Activated CD8-positive, alpha-beta memory T cell treated with anti-CD3 and anti-CD28 coated beads for 4 hours (primary cell): ENCODE results near the gene HOXB9.

Source experiments
- DNase-seq, 2 donors: peaks; one replicate each; pipeline ENCODE4 v3.0.0-alpha.2; 2020; ENCODE audit warnings: low read depth in 2 of 2

Gene HOXB9

GRCh38 chr17:48611681-48612455 is 14.3 kb downstream of the HOXB9 start:
- no peak for DNase-seq

DNA sequence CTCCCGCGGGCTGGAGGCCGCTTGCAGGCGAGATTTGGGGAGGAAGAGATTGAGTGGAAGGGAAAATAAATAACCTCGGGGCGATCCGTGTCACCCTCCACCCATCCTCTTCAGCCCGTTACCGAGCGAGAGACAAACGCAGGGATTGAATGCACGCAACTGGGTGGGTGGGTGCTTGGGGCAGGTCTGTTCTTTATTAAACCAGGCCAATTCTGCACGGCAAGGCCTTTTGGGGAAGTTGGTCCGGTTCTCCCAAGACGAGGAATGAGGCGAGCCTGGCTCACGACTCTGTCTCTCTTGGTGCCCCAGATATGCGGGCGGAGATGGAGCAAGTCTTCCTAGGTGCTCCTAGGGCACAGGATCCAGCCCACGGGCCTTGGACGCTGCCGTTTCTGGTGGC is 14.9 kb downstream of the HOXB9 start:
- DNase-seq: no peak

DNA sequence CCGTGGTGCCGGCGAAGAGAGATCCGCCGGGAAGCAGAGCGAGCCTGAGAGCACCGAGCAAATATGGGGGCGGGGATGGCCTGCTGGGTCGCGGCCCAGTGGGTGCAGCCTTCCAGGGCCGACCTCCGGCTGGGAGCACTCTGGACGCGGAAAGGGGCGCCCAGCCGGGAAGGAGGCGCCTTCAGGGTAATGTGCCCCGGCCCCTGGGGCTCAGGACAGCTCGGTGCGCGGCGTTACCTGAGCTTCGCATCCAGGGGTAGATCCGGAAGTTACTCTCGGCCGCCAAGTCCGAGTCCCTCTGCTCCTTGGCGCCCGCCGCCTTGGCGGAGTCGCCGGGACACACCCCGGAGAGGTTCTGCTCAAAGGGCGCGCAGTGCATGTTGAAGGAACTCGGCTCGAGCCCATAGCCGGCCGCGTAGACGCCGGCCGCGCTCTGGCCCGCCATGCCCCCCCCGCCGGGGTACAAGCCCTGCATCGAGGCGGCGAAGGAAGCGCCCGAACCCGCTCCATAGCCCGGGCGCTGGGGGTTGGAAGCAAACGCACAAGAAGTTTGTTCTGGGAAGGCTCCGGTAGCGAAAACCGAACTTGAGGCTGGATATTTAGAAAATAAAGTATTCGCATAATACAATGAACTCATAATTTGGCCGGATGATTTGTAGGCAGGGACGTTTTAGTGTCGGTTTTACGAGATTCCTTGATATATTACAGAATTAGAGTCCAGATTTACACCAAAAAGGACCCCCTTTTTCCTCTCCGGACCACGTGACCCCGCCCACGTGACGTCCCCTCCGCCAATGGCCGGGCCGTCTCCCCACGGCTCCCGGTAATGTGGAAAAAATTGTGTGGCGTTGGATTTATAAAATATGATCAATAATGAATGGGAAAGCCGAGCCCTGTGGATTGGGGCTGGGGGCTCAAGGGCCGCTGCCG is 15.6 kb downstream of the HOXB9 start, which contains the start of gene HOXB7:
Gene HOXB7, minus strand, starts transcription at position 736 of the 930 bp plus-strand sequence. Its CDS starts 99 bp downstream, at position 637.
- peak in 1 of 2 donors; percentile 36 for DNase-seq

GRCh38 chr17:48609759-48610281 is 16.3 kb downstream of the HOXB9 start:
- DNase-seq: no peak

- DNase-seq: no peak
These were observed 17.1 kb downstream of the HOXB9 start for GRCh38 chr17:48609033-48609432.

- DNase-seq: no peak
These were observed 17.7 kb downstream of the HOXB9 start for GRCh38 chr17:48608494-48608834.

DNA sequence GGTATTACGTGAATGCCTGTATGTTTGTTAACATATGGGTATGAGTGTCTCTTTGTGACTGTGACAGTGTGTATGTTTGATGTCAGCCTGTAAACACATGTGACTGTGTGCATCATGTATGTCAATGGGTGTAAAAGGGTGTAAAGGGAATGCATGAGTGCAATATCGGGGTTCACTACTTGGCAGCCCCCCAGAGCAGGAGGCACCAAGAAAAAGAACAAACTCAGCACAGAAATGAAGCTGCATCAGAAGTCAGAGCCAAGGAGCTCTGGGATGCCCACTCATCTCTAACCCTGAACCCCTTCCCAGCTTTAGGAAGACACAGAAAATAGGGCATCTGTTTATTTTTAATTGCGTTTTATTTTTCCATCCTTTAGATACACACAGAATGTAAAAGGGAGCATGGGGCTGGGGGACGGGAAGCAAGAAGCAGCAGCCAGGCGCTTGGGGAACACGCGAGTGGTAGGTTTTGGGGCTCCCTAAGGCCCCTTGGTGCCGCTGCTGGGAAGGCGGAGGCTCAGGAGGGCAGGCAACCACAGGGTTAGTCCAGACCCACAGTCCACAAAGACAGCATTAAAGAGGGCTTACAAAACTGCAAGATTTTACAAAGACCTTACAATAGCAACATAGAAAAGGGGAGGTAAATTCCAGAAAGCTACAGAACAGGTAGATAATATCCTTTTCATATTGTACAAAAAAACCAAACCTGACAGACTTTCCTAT is 19.1 kb downstream of the HOXB9 start:
- no peak for DNase-seq

- DNase-seq: no peak
These were observed 19.9 kb downstream of the HOXB9 start for GRCh38 chr17:48605991-48606891.

DNA sequence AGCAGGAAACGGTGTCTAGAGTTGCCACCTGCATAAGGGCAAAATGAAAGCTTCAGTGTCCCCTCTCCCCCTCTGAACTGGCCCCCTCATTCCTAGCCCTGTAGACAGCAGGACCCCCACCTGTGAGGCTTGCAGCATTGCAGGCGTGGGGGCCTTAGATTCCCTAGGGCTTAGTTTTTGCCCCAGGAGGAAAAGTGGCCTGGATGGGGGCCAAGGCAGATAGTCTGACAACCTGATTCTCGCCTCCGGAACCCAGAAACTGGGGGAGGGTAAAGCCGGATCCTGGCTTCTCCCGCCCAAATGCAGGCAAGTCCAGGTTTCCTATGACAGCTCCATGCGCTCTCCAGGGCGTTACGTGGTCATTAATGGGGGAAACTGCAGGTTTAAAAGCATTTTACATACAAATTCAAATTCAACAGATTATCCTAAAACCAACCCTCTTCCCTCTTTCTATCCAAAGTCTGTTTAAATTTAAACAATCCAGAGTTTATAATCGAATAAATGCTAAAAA is 20.7 kb downstream of the HOXB9 start:
- DNase-seq: no peak

DNA sequence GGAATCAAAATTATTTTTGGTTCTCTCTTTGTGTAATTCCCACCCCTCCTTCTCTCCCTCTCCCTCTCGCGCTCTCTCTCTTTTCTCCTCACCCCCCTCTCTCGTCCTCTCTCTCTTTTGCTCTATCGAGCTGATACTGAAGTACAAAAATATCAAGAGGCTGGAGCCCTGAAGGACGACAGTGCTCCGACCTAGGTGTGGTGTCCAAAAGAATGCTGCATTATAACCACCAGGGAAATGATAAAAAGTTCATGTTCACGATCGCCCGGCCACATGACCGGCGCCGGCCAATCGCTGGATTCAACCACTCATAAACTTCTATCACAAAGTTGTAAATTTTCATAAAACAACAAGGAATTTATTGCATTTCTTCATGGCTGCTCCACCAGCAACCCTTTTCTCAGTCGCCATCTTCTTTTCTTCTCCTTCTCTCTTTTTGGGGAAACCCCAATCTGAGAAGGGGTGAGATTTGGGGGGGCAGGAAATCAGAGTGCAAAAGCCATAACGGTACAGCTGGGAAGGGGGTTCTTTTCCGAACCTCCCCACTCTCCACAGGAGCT is 21.3 kb downstream of the HOXB9 start, which contains the start of gene HOXB6:
Gene HOXB6, minus strand, starts transcription at position 217 of the 560 bp plus-strand sequence. CDS start 6,836 bp downstream, outside the sequence.
- no peak for DNase-seq

DNA sequence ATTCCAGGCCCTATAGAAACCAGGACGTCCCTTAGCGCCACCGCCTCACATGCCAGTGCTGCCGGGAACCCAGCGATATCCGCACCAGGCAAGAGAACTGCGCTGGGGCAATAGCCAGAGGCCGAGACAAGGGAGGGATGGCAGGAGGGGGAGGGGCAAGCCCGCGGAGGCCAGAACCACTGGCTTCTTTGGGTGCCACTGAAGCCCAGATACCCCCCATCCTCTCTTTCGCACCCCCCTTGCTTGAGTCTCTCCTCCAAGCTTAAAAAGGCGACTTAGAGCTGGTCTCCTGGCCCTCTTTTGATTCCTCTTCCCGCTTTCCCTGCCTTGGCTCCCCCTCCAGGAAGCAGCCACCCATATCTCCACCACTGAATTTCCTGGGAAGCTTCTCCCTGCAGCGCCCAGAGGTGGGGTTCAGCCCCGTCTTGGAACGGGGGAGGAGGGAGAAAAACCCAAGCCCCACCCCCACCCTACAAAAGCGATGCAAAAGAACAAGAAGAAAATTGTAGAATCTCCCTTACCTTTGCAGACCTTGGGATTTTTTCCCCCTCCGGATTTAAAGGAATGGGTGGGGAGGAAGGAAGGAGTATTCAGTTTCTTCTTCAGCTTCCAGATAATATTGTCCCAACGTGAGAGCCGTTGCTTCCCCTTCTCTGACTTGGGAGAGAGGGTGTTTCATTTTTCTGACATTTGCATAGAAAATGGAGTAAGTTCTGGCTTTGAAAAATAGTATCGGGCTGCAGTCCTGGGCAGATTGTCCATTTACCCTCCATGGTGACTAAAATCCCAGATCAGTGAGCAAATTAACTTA is 22.0 kb downstream of the HOXB9 start:
- DNase-seq: no peak

- no peak for DNase-seq
These were observed 24.4 kb downstream of the HOXB9 start for GRCh38 chr17:48601539-48602425.

- DNase-seq: no peak
These were observed 25.0 kb downstream of the HOXB9 start for GRCh38 chr17:48601207-48601538.

DNA sequence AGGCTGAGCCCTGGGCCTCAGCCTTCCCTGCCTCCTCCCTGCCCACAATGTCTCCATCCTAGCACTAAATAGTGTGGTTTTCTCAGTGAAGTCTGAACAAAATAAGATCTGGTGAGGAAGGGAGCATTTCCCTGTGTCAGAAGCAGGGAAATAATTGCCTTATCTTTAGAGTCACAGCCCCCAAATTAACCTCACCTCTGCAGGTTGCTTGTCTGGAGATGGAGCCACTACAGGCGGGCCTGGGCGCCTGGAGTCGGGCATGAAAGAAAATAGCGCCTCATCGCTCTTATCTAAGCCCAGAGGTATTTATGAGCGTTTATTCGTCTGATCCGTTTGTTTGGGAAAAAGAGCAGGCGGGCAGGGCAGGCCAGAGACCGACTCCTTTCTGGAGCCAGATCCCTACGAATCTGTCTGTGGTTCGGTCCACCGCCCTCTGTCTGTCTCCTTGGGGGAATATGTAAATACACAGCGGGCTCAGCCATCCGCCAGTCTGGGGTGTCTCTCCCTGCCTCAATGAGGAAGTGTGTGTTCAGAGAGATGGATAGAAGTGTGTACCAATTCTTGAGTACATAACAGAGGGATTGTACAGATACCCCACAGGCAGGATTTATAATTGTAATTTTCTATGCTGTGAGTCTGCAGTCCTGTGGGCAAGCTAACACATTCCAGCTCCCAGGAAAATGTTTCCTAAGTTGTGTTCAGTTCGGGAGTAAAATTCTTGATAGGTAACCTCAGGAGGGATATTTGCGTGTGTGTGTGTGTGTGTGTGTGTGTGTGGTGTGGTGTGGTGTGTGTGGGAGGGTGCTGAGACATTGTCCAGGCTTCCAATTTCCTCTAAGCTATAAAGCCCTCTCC is 25.7 kb downstream of the HOXB9 start:
- DNase-seq: no peak

DNA sequence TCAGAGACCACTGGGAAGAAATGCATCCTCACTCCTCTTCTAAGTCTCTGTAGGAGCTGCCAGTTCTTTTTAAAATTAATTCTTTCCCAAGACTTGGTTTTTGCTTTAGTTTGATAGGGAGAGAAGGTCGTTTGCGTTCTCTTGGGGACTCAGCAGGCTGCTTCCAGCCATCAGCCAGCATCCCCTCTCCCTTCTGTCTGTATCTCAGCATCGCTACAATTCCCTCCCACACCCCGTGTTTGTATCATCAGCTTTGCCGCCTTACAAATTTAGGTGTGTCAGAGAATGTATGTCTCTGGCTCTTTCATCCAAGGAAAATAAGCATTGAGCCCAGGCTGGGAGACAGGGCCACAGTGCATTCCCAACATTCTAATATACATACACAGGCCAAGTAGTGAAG is 26.8 kb downstream of the HOXB9 start:
- DNase-seq: no peak

- no peak for DNase-seq
These were observed 27.4 kb downstream of the HOXB9 start for GRCh38 chr17:48598736-48599135.
